Measurements from ENCODE around the gene BMAL1. TPM values are rescaled to one million over a fixed set of nuclear protein-coding genes. Genes with fewer than 3 reads are reported as not detected.

Gene BMAL1
- polyA plus RNA-seq, 1 donor (not counting 4 experiments of a cell fraction or from before 2014, with no cell fraction given), result 27.5 TPM

- Histone ChIP-seq H3K9ac (ENCODE audit: control insufficient read depth, extremely low read depth, insufficient read depth, low read length) (no peak overlapping the region), H3K27ac (ENCODE audit: control insufficient read depth, insufficient read depth, low read length) (no peak overlapping the region), H3K4me2 (ENCODE audit: control insufficient read depth, extremely low read depth, insufficient read depth, low read depth, low read length) (no peak overlapping the region), H2AFZ (ENCODE audit: control insufficient read depth, low read length) (no peak overlapping the region), H4K20me1 (ENCODE audit: control insufficient read depth, extremely low read depth, insufficient read depth, low read length) (no peaks in the 10 kb centered on the region), H3K9me1 (ENCODE audit: control insufficient read depth, extremely low read depth, insufficient read depth, low read length) (peaks cover 4% of the 10 kb centered on the region), H3K4me1 (ENCODE audit: control insufficient read depth, extremely low read depth, insufficient read depth, low read length) (peaks cover 8% of the 10 kb centered on the region), H3K4me3 (ENCODE audit: control insufficient read depth in 2 of 3, extremely low read depth in 1 of 3, insufficient read depth in 2 of 3, low read depth in 1 of 3, low read length in 3 of 3) (no peak overlapping the region), H3K36me3 (ENCODE audit: control insufficient read depth in 2 of 2, extremely low read depth in 1 of 2, insufficient read depth in 2 of 2, low read length in 2 of 2) (peaks cover 18 to 20% of the 10 kb centered on the region in 2 experiments), H3K9me3 (ENCODE audit: control insufficient read depth, low read depth, low read length) (no peaks in the 10 kb centered on the region), H3K79me2 (ENCODE audit: control insufficient read depth, insufficient read depth, low read length) (no peaks in the 10 kb centered on the region), H3K27me3 (ENCODE audit: control insufficient read depth, extremely low read depth, insufficient read depth, low read length) (no peaks in the 10 kb centered on the region)
- DNase-seq (ENCODE audit: low read depth, low spot score) (no peak), FAIRE-seq (peak; percentile 34)
- no peak for TF ChIP-seq CTCF (optimal IDR thresholded peaks at IDR 0.05 in 1 of 3, IDR thresholded peaks at IDR 0.05 in 1 of 3, conservative IDR thresholded peaks at IDR 0.05 in 1 of 3; ENCODE audit: extremely low read depth in 1 of 3, insufficient read depth in 2 of 3, low read length in 3 of 3)
- TF ChIP-seq EZH2 (IDR thresholded peaks at IDR 0.05; ENCODE audit: low read length), result no peak
- dilution Hi-C loops (cut with MboI; ENCODE audit: extremely low pct_ligation_motif_present, low sequenced_read_pairs), result no loop called here
Observed at GRCh38 chr11:13366266-13367026, 88.9 kb downstream of the BMAL1 start.

GRCh38 chr11:13367115-13367514 lies 89.5 kb downstream of the BMAL1 start:
- no peak for DNase-seq (ENCODE audit: low read depth, low spot score)

More at GRCh38 chr11:13367115-13367514, 89.5 kb downstream of the BMAL1 start:
- H2AFZ ChIP-seq (ENCODE audit: control insufficient read depth, low read length), result no peak overlapping the region
- FAIRE-seq, result no peak
- H3K4me2 ChIP-seq (ENCODE audit: control insufficient read depth, extremely low read depth, insufficient read depth, low read depth, low read length), result no peak overlapping the region
- no peak overlapping the region for H3K27ac ChIP-seq (ENCODE audit: control insufficient read depth, insufficient read depth, low read length)
- peaks cover 22 to 24% of the 10 kb centered on the region in 2 experiments for H3K36me3 ChIP-seq (ENCODE audit: control insufficient read depth in 2 of 2, extremely low read depth in 1 of 2, insufficient read depth in 2 of 2, low read length in 2 of 2)
- no peak overlapping the region for H3K4me3 ChIP-seq (ENCODE audit: control insufficient read depth in 2 of 3, extremely low read depth in 1 of 3, insufficient read depth in 2 of 3, low read depth in 1 of 3, low read length in 3 of 3)
- dilution Hi-C loops (cut with MboI; ENCODE audit: extremely low pct_ligation_motif_present, low sequenced_read_pairs), result no loop called here
- H3K27me3 ChIP-seq (ENCODE audit: control insufficient read depth, extremely low read depth, insufficient read depth, low read length), result no peaks in the 10 kb centered on the region
- no peak overlapping the region for H3K9ac ChIP-seq (ENCODE audit: control insufficient read depth, extremely low read depth, insufficient read depth, low read length)
- H3K9me3 ChIP-seq (ENCODE audit: control insufficient read depth, low read depth, low read length), result no peaks in the 10 kb centered on the region
- no peaks in the 10 kb centered on the region for H4K20me1 ChIP-seq (ENCODE audit: control insufficient read depth, extremely low read depth, insufficient read depth, low read length)
- TF ChIP-seq CTCF (optimal IDR thresholded peaks at IDR 0.05 in 1 of 3, IDR thresholded peaks at IDR 0.05 in 1 of 3, conservative IDR thresholded peaks at IDR 0.05 in 1 of 3; ENCODE audit: extremely low read depth in 1 of 3, insufficient read depth in 2 of 3, low read length in 3 of 3) (no peak), EZH2 (IDR thresholded peaks at IDR 0.05; ENCODE audit: low read length) (no peak)
- peaks cover 8% of the 10 kb centered on the region for H3K4me1 ChIP-seq (ENCODE audit: control insufficient read depth, extremely low read depth, insufficient read depth, low read length)
- H3K79me2 ChIP-seq (ENCODE audit: control insufficient read depth, insufficient read depth, low read length), result no peaks in the 10 kb centered on the region
- H3K9me1 ChIP-seq (ENCODE audit: control insufficient read depth, extremely low read depth, insufficient read depth, low read length), result peaks cover 4% of the 10 kb centered on the region

Measured in keratinocyte (primary cell).